K562 (cell line): ENCODE data around the gene C1orf105. TPM values are rescaled to one million over a fixed set of nuclear protein-coding genes. Genes with fewer than 3 reads are reported as not detected.

Source experiments
- ATF6 ChIP-seq: sonication (generic); formaldehyde crosslinking; IDR thresholded peaks from 2 replicates; pipeline ENCODE4 v1.4.0; 2020; ENCODE audit warnings: mild to moderate bottlenecking, missing genetic modification reagents
- BRD9 ChIP-seq: fragments of 450-650 bp; IDR thresholded peaks from 2 replicates; pipeline ENCODE4 v1.6.1; 2018; ENCODE audit warnings: low read depth; ENCODE audit not compliant: partially characterized antibody
- CBFA2T3 ChIP-seq: fragments of 450-650 bp; IDR thresholded peaks from 2 replicates; pipeline ENCODE4 v1.6.1; 2017
- FOXA3 ChIP-seq, 2 experiments: fragments of 450-650 bp in 1 of 2; sonication (generic) in 1 of 2; formaldehyde crosslinking; IDR thresholded peaks in 1 of 2; conservative IDR thresholded peaks in 1 of 2; 2 replicates each; pipeline versions ENCODE4 v1.4.0 to v1.8.0; 2020 to 2022; ENCODE audit warnings: mild to moderate bottlenecking in 2 of 2, missing genetic modification reagents in 1 of 2
- HCFC1 ChIP-seq: IDR thresholded peaks from 2 replicates; pipeline ENCODE4 v1.6.1; 2012; ENCODE audit warnings: low read depth, low read length, improper control_type of control experiment
- ID3 ChIP-seq, 2 experiments: fragments of 250-450 bp in 1 of 2; fragments of 450-650 bp in 1 of 2; sonication (Bioruptor Pico) in 1 of 2; IDR thresholded peaks; 2 replicates each; pipeline versions ENCODE4 v1.6.1 to v1.8.0; 2016 to 2021; ENCODE audit warnings: mild to moderate bottlenecking in 2 of 2, moderate library complexity in 2 of 2, missing compliant biosample characterization in 1 of 2, missing genetic modification characterization in 1 of 2
- PTRF ChIP-seq: fragments of 450-650 bp; IDR thresholded peaks from 2 replicates; pipeline ENCODE4 v1.6.1; 2016; ENCODE audit warnings: mild to moderate bottlenecking, missing genetic modification characterization, missing compliant biosample characterization
- RNF219 ChIP-seq: fragments of 250-450 bp; sonication (Bioruptor Pico); IDR thresholded peaks from 2 replicates; pipeline ENCODE4 v1.5.0; 2022; ENCODE audit warnings: mild to moderate bottlenecking
- TCF7L2 ChIP-seq: fragments of 150-350 bp; IDR thresholded peaks from 2 replicates; pipeline ENCODE4 v1.6.1; 2016; ENCODE audit warnings: low read depth, mild to moderate bottlenecking, low read length, moderate library complexity
- TEAD4 ChIP-seq, 2 experiments: sonication (generic) in 1 of 2; formaldehyde crosslinking in 1 of 2; IDR thresholded peaks; 2 replicates each; pipeline versions ENCODE4 v1.6.1 to v1.8.0; 2012 to 2022; ENCODE audit warnings: borderline replicate concordance in 1 of 2, inconsistent platforms in 1 of 2, low read length in 1 of 2, mild to moderate bottlenecking in 1 of 2, missing genetic modification reagents in 1 of 2
- ZNF316 ChIP-seq: fragments of 450-650 bp; IDR thresholded peaks from 2 replicates; pipeline ENCODE4 v1.6.1; 2016
- ZNF592 ChIP-seq: fragments of 450-650 bp; IDR thresholded peaks from 2 replicates; pipeline ENCODE4 v1.6.1; 2017; ENCODE audit warnings: antibody characterized with exemption, mild to moderate bottlenecking
- ZNF644 ChIP-seq: fragments of 200-800 bp; sonication (Bioruptor generic); IDR thresholded peaks from 2 replicates; pipeline ENCODE4 v1.6.1; 2016; ENCODE audit warnings: low read depth, missing genetic modification characterization, missing compliant biosample characterization
- ZNF830 ChIP-seq: fragments of 250-450 bp; sonication (Bioruptor Pico); IDR thresholded peaks from 2 replicates; pipeline ENCODE4 v1.5.0; 2021; ENCODE audit warnings: mild to moderate bottlenecking
- polyA plus RNA-seq, 8 experiments: library from polyadenylated mRNA; depleted of rRNA in 4 of 8; stranded (reverse) in 5 of 8; unstranded in 3 of 8; fragments of >200 nt; fragmentation: Nextera tagmentation in 2 of 8; fragmentation: Illumina TruSeq in 1 of 8; extraction: Ambion mirVana in 2 of 8; extraction: Trizol in 1 of 8; gene quantifications; 2 replicates each; pipeline versions ENCODE4 v1.2.1 to v1.2.3, GENCODE V29; 2011 to 2014; ENCODE audit warnings: inconsistent platforms in 1 of 8, missing spikeins in 1 of 8
- total RNA-seq, 7 experiments: library from RNA; depleted of rRNA in 6 of 7; stranded (reverse); fragments of >200 nt in 6 of 7; fragmentation: Illumina TruSeq in 2 of 7; extraction: Trizol in 2 of 7; gene quantifications; 2 replicates each; pipeline versions ENCODE4 v1.2.1 to v1.2.3, GENCODE V29; 2011 to 2021; ENCODE audit warnings: low replicate concordance in 1 of 7
- TF ChIP-seq, protein P1 (sequence below): sonication (generic); formaldehyde crosslinking; IDR thresholded peaks from 2 replicates; pipeline ENCODE4 v1.8.0; 2022; ENCODE audit warnings: missing genetic modification reagents, mild to moderate bottlenecking, moderate library complexity, borderline replicate concordance

Gene C1orf105
- total and polyA plus RNA-seq, 9 of the 15 experiments (the other 6 are each of a cell fraction or from before 2014, with no cell fraction given): 0.08 TPM; not detected in 8

- TF ChIP-seq ZNF592 (peak; percentile 49; the same call in 1 of the 2 replicates), RNF219 (CRISPR knock-in tag) (no peak), ZNF644 (tag) (0 out of 2 replicates have a peak, but pooled peaks have one; percentile 25), BRD9 (no peak), ID3 (CRISPR knock-in tag; IDR thresholded peaks at IDR 0.05) (no peak), ID3 (tag; IDR thresholded peaks at IDR 0.05) (0 out of 2 replicates have a peak, but pooled peaks have one; percentile 57), FOXA3 (CRISPR knock-in tag; conservative IDR thresholded peaks at IDR 0.05 in 1 of 2, IDR thresholded peaks at IDR 0.05 in 1 of 2) (no peak), ATF6 (CRISPR knock-in tag) (0 out of 2 replicates have a peak, but pooled peaks have one; percentile 72), ZNF316 (0 out of 2 replicates have a peak, but pooled peaks have one; percentile 23), TEAD4 (IDR thresholded peaks at IDR 0.05; ENCODE audit: low read length) (peak; percentile 37; the same call in 1 of the 2 replicates), TEAD4 (CRISPR knock-in tag; IDR thresholded peaks at IDR 0.05; ENCODE audit: borderline replicate concordance) (no peak), CBFA2T3 (peak; percentile 73), TCF7L2 (no peak), HCFC1 (peak; percentile 10; the same call in 1 of the 2 replicates), ZNF830 (CRISPR knock-in tag) (0 out of 2 replicates have a peak, but pooled peaks have one; percentile 48), PTRF (tag) (no peak)
- TF ChIP-seq, protein P1, sequence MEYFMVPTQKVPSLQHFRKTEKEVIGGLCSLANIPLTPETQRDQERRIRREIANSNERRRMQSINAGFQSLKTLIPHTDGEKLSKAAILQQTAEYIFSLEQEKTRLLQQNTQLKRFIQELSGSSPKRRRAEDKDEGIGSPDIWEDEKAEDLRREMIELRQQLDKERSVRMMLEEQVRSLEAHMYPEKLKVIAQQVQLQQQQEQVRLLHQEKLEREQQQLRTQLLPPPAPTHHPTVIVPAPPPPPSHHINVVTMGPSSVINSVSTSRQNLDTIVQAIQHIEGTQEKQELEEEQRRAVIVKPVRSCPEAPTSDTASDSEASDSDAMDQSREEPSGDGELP (CRISPR knock-in tag): 0 out of 2 replicates have a peak, but pooled peaks have one; percentile 25
These were observed 32.2 kb downstream of the C1orf105 start (continued) for GRCh38 chr1:172452536-172453152.
